ENCODE measurements around the gene SLC17A1.

The SLC17A1 gene, protein sequence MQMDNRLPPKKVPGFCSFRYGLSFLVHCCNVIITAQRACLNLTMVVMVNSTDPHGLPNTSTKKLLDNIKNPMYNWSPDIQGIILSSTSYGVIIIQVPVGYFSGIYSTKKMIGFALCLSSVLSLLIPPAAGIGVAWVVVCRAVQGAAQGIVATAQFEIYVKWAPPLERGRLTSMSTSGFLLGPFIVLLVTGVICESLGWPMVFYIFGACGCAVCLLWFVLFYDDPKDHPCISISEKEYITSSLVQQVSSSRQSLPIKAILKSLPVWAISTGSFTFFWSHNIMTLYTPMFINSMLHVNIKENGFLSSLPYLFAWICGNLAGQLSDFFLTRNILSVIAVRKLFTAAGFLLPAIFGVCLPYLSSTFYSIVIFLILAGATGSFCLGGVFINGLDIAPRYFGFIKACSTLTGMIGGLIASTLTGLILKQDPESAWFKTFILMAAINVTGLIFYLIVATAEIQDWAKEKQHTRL

DNA sequence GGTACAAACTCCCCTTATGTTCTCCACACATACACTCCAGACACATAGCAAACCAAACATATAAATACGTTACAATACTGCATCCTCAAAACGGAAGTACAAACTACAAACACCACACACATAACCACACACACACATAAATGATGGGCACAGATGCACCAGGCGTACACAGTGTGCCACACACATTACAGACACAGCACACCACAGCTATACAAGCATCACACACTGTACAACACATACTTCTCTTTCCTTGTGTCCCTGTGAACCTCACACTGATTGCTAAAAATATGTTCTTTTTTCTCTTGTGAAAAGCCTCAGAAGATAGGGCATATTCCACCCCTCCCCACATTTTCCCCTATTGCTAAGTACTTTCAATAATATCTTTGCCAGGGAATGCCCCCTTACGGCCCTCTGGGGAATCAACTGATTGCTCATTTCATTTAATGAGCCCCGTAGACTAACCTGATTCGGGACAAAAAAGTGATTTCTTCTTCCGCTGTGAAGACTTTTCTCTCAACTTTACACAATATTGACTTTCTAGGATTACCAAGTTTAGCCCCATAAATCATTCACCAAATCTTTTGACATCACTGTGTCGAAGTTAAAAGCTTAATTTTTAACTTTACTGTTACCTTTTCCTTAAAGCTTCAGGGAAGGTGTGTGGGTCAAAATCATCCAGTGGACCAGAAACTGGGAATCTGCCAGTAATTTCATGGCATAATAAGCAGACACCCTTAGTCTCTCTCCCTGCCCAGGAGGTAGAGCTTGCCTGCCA lies at the start of gene SLC17A1:
Gene SLC17A1, minus strand, starts transcription at position 521 of the 775 bp plus-strand sequence. CDS start 1,495 bp downstream, outside the sequence.
- DNase-seq: no peak

DNA sequence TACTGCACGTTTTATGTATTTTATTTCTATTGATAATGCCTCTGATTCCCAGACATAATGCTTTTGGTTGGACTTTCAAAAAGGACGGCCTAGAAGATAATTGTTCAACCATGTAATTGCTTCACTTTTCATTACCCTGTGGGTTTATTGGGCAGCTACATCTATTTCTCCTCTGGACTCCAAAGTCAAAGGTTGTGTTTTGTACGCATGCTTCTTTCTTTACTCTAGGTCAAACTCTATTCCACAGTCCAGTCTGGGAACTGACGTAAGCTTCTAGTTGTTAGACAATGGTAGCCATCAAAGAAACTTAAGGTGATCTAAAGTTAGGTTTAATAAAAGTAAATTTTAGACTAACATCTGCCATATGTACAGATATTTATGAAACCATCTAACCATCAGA lies 48.7 kb upstream of the SLC17A1 start:
- no peak for DNase-seq

GRCh38 chr6:25878721-25879322 lies 47.0 kb upstream of the SLC17A1 start:
- DNase-seq: no peak

- no peak for DNase-seq
Observed at GRCh38 chr6:25875926-25876602, 44.2 kb upstream of the SLC17A1 start.

- DNase-seq: no peak
Observed at GRCh38 chr6:25875563-25875905, 43.7 kb upstream of the SLC17A1 start.

GRCh38 chr6:25874822-25875562 lies 43.1 kb upstream of the SLC17A1 start:
- no peak for DNase-seq

DNA sequence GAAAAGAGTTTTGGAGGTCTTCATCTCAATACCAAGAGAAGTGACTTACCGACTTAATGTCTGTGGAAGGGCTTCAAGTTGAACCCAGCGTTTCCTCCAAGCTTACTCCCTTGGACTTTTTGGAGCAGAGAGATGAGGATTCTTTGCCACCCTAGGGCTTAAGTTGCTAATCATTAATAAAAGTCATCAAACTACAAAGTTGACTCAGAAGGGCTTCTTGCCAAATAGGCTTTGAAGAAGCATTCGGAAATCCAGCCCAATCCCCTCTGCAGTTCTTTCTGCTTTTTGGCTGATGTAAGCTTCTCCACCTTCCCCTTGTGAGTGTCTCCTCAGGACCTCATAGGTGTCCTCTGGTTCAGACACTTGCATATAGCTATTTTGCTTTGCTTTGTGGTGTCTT lies 42.3 kb upstream of the SLC17A1 start, which contains the start of gene SLC17A3:
Gene SLC17A3, minus strand, starts transcription at position 126 of the 400 bp plus-strand sequence. CDS start 5,856 bp downstream, outside the sequence.
- DNase-seq: no peak

DNA sequence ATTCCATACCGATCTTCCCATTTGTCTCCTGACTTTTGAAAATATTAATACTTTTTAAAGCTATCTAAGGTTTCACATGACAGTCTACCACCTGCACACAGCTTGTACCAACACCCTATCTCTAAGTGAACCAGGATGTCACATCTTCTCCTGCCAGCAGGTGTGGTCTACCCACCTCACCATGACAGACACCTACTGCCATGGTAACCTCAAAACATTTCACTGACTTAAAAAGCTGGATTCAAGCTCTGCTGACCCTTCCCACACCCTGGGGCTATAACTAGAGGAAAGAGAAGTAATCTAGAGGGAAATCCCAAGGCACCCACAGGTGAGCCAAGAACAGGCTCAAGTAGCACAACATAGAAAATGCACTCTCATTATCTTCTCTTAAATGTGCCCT lies 41.0 kb upstream of the SLC17A1 start:
- no peak for DNase-seq

- DNase-seq: no peak
Observed at GRCh38 chr6:25869840-25870239, 38.0 kb upstream of the SLC17A1 start.

DNA sequence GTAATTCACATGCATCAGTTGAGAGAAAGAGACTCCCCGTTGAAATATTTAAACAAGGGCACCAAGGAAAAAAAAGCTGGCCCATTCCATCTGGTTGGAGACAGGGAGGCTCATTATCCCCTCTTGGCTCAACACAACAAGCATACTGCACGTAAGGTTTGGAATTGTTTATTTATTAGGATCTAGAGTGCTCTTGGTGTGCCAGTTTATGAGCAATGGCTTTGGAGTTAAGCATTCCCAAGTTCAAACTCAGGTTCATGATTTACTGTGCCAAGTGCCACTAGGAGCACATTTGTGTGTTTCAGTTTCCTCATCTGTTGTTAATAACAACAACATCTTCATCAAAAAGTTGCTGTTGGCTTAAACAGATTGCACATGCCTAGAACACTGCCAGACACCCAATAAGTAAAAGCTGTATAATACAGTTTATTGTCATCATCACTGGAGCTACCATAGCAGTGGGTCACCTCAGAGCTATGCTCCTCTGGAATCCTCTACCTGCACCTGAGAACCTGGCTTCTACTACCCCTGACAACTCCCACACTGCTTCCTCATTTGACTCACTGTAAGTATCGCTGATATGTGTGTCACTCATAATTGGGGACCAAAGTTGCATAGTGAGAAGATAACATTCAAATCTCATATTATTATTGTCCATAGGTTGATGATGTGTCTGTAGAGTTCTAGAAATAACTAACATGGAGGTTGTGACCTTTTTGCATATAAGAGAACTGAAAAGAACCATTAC lies 36.8 kb upstream of the SLC17A1 start:
- DNase-seq: no peak

DNA sequence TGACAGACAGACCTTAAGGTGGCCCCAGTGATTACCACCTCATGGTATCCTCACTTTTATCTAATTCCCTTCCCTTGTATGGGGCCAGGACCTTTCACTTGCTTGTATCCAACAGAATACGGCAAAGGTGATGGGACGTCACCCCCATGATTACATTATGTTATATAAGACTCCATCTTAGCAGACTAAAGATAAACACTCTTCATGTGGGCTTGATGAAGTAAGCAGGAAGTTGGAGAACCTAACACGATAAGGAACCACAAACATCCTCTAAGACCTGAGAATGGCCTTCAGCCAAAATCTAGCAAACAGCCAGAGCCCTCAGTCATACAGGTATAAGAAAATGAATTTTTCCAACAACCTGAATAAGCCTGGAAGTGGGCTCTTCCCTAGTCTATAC lies 34.2 kb upstream of the SLC17A1 start:
- no peak for DNase-seq

GRCh38 chr6:25863360-25863759 lies 31.5 kb upstream of the SLC17A1 start:
- no peak for DNase-seq

- no peak for DNase-seq
Observed at GRCh38 chr6:25862199-25862598, 30.3 kb upstream of the SLC17A1 start.

- DNase-seq: no peak
Observed at GRCh38 chr6:25852756-25853155, 20.9 kb upstream of the SLC17A1 start.

GRCh38 chr6:25851961-25852360 lies 20.1 kb upstream of the SLC17A1 start:
- DNase-seq: no peak

DNA sequence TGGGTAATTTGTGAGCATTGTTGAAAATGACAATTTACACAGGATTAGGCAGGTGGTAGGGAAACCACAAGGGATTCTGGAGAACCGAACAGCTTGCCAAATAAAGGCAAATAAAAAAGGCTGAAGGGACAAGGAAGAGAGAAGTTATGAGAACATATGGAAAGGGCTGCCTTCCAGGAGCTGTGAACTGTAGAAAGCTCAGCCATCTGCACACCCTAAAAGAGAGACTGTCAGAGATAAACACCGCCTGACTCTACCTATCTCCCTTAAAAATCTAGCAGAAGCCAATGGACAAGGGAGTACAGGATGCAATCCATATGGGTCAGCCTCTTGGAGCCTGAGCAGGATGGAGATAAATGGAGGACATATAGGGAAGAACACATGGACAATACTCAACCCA lies 12.7 kb upstream of the SLC17A1 start:
- DNase-seq: no peak

DNA sequence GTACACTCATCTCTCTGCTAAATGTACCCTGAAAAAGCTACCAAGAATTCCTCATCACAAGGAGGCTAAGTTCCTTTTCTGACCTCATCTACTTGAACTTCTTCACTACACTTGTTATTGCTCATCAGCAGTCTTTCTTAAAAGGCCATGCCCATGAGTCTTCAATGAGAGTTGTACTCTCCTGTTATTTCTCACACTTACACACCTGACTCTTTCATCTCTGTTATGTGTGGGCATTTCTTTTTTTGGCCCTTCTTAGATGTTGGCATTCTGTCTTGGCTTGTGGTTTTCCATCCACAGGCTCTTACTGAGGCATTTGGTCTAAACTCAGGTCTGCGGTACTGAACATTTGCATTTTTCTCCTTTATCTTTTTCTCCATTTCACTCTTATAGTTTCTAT lies 10.7 kb upstream of the SLC17A1 start:
- DNase-seq: no peak

DNA sequence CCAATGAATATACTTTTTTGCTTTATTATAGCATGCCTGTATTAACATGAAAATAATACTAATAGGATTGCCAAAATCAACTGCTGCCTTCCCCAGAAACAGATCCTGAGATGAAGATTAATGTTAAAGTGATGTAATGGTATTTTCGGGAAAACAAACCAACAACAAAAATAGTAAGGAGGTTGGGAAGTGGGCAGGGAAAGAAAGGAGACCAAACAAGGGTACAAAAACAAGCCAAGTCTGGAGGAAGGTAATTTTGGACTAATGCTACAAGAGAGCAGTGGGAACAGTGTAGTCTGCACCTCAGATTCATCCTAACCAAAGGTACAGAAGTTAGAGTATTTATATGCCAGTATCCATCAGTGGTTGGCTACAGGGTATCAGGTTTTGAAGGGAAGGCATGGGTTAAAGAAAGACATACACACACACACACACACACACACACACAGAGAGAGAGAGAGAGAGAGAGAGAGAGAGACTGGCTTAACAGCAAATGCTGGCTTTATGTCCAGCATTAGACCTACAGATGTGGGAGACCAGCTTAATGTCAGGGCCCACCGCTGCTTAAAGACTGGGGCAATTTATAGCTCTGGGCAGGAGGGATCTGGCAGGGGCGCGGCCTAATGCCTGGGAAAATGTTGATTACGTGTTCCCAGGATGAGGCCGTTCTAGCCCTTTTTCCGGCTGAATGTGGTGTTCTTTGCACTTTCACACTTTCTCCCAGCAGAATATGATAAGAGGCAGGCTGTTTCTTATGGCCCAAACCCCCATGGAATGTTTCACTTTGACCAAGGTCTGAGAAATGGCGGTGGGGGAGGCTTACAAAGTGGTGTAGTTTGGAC lies 3.8 kb upstream of the SLC17A1 start:
- no peak for DNase-seq

DNA sequence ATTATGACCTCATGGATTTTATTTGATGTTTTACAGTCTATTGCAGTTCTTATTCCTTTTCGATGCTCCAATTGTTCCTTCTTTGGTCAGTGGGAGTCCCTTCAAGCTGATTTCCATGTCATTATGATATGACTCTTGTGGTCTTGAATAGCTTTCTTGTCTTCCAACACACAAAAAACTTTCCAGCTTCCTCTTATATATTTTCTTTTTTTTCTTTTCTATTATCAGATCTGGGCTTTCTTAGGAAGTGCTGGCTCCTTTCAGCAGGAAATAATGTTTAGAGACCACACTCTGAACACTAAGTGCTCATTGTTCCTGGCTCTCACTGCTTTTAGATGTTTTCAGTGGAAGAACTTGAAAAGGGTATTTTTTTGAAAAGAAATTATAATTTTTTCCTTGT lies 3.1 kb upstream of the SLC17A1 start:
- no peak for DNase-seq

- no peak for DNase-seq
Observed at GRCh38 chr6:25833136-25833535, 1.3 kb upstream of the SLC17A1 start.

GRCh38 chr6:25832670-25833069 lies 818 bp upstream of the SLC17A1 start:
- DNase-seq: no peak

Measured in activated CD4-positive, alpha-beta T cell treated with anti-CD3 and anti-CD28 coated beads for 1 hour (primary cell).